Hematopoietic multipotent progenitor cell treated with erythropoietin and hydrocortisone succinate and interleukin-3 and kit ligand, for 17 days (in vitro differentiated cells): ENCODE results near the gene S100A16.
A peak's percentile ranks its signal among the peaks of the same experiment; 100 is the strongest.
"Not testable (repeated sequence)": the region's sequence is repeated elsewhere in the genome, so short reads cannot be mapped to it uniquely, and the experiment has no call there.

Experiments used
- DNase-seq: peaks from one replicate; pipeline ENCODE4 v3.0.0-alpha.2; 2015; ENCODE audit warnings: low spot score

Gene S100A16

DNA sequence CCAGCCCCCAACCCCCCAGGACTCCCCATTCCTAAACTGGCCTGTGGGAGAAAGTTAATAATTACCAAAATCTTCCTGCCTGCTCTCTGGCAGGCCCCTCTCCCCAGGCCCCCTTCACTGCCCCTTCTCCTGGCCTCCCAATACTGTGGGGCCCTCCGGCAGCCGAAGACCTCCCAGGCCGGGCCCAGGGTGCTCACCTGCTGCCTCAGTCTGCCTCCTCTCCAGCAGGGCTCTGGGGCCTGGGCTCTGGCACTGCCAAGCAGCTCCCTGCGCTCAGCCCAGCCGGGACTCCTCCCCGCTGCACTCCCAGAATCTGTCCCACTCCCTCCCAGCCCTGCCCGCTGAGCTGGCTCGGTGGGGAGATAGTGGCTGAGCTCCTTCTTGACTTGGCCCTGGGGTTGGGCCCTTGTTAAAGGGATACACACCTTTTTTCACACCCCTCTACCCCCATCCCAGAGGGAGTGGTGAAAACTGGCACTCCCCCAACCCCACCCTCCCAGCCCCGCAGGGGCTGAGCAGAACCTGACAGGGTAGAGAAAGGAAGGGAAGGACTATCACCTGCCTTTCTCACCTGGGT, at the start of gene S100A16:
Gene S100A16 (minus strand): TSS at position 383 of the 577 bp plus-strand sequence. CDS start 4,986 bp downstream, outside the sequence.
- DNase-seq: no peak

DNA sequence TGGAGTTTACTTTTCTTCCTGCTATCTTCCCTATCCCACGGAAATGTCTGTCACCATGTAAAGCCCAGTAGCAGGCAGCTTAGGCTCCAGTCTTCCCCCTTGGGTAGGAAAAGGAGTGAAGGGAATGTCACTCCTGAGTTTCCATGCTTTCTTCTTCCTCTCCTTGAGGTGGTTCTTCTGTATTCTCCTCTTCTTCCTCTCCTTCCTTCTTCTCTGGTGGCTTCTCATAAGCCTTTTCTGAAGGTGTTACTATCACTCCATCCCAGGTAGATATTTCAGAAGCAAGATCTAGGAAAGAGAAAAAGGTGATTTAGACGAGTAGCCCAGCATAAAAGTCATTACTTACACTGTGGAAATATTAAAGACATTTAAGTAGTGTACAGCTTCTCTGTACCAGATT, 49.3 kb upstream of the S100A16 start:
- DNase-seq: no peak

DNA sequence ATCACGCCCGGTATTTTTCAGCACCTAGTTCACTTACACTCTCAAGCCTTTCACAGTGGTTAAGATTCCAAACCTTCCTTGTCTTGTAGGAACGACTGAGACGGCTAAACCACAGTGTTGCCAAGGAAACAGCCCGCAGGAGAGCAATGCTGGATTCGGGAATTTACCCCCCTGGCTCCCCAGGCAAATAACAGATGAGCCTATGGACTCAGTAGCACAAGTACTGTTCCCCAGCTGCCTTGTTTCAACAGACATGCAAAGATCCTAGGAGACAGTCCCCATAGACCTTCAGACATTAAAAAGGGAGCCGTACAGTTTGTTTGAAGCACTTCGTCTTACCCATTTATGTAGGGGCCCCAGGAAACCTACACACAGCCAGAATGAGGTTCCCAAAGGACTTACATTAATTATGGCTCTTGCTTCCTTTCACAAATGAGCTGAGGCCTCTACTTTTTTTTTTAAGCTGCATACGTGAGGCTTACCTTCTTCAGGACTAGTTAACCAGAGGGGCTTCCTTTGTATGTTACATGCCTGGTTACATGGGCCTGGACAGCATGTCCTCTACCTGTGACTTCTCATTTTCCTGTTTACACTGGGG, 48.3 kb upstream of the S100A16 start:
- DNase-seq: no peak

DNA sequence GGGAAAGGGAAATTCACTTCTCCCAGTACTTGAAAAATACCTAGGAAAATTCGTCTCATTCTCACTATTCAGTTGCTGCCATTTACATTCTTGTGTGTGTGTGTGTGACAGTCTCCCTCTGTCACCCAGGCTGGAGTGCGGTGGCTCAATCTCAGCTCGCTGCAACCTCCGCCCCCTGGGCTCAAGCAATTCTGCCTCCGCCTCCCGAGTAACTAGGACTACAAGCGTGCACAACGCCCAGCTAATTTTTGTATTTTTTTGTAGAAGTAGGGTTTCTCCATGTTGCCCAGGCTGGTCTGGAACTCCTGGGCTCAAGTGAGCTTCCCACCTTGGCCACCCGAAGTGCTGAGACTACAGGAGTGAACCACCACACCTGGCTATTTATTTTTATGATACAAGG, 46.7 kb upstream of the S100A16 start:
- no peak for DNase-seq

- no peak for DNase-seq
These were observed 46.2 kb upstream of the S100A16 start for GRCh38 chr1:153659175-153659534.

DNA sequence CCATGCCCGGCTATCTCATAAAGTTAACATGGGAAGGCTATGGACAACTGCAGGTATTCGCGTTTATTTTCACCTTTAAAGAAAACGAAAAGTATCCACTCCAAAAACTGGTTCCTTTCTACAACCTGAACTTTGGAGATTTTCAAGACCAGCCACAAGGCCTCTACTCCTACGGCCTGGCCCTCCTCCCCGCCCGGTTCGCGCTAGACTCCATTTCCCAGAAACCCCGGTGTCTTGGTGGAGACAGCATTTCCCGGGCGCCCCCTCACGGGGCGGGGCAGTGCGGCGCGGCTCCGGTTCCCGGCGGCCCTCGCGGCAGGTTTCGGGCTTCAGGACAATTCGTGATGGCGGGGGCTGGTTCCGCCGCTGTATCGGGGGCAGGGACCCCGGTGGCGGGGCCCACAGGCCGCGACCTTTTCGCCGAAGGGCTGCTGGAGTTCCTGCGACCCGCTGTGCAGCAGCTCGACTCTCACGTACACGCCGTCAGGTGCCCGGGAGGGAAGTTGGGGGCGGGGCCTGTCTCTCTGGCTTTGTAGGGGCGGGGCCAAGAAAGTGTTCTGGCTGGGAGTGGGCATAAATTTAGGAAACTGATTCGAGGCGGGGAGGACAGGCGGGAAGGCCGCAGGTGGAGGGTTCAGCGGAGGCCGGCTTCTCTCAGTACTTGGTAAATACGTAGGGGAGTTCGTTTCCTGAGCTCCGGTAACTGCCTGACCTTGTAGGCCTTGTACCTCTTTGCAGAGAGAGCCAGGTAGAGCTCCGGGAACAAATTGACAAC, 45.6 kb upstream of the S100A16 start, which contains the start of gene SNAPIN:
Gene SNAPIN (plus strand): TSS at position 304 of the 775 bp plus-strand sequence. CDS start 41 bp downstream, at position 345.
- DNase-seq: peak; percentile 86

GRCh38 chr1:153655333-153655732, 42.4 kb upstream of the S100A16 start:
- DNase-seq: no peak

DNA sequence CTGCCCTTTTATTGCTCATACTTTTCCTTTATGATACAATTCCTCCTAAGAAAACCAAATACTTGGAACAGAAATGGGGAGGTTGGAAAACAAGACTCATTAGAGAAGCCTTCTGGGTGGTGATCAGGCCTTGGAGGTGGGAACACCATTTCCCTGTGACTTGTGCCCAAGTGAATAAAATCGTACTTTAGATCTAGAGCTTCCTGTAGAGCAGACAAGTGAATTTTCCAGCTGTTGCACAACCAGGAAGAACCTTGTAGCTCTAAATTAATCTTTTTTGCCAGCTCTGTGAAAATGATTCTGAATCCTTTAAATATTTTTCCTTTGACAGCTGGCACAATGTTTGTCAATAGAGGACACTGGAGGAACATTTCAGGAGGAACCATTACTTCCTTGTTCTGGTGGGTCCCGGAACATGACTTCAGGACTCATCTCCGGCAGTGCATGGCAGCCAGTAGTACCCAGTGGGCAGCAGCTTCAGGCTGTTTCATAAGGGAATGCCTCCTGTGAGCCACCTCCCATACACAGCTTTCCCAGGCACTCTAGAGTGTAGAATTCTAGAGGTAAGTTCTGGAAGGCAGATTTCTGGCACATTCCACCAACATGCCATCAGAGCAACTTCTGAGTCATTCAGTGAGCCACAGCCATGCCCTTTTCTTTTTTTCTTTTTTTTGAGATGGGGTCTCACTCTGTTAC, 40.0 kb upstream of the S100A16 start:
- DNase-seq: no peak

DNA sequence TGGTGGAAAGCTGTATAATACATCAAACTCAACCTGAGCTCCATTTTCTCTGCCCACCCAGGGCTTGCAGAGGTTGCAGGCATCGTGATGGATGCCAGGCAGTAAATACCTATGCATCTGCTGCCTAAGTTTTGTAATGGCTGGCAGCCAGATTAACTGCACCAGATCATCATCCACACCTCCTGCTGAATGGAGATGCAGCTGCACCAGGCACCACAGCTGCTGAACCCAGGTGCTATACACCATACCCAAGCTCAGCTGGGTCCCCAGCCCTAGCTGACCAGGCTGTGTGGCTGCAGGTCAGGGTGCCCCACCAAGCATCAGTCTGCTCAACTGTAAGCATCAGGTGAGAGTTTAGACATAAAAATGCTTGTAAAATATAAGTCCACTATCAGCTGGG, 38.8 kb upstream of the S100A16 start:
- no peak for DNase-seq

DNA sequence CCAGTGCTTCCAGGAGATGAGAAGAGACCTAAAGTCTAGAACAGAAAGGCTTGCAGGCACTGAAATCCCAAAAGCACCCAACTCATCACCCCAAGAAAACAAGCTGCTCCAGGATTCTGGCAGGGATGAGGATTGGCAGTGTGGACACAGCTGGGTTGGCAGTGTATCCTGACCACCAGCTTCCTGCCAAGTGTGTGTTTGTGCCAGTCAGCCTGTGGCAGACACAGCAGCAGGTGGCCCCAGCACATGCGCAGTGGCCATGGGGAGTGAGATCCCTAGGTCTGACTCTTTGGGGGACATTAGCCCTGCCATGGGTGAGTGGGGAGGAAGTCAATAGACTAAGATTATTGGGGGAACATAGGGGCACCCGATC, 36.9 kb upstream of the S100A16 start:
- no peak for DNase-seq

GRCh38 chr1:153649137-153649862, 36.4 kb upstream of the S100A16 start:
- DNase-seq: no peak

GRCh38 chr1:153648000-153648643, 35.2 kb upstream of the S100A16 start:
- no peak for DNase-seq

- no peak for DNase-seq
These were observed 34.4 kb upstream of the S100A16 start for GRCh38 chr1:153647346-153647714.

DNA sequence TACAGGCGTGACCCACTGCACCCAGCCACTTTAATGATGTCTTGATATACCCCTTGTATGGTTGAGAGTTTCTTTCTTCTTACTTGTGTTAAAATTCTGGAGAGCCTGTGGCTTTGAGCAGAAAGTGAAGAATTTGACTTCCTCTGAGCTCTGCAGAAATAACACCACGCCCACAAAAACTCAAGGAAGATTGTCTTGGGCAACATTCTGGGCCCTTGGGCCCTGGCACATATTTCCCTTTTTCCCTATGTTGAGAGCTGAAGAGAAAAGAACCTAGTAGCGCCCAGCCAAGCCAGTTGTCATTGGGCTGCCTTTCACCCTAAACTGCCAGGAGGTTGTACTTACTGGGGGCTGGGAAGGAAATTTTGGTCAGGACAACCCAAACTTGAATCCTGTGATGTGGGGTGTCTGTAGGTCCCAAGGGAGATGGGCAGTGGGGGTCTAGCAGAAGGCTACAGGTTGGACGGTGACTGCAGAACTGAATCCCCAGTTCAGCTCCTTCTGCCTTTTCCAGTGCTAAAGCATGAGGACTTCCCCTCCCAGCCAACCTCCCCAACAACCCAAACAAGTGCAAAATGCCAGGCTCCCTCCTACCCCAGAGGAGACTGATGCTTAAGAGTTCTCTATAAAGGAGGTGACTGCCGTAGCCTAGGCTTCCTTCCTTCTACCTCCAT, 33.9 kb upstream of the S100A16 start:
- no peak for DNase-seq

DNA sequence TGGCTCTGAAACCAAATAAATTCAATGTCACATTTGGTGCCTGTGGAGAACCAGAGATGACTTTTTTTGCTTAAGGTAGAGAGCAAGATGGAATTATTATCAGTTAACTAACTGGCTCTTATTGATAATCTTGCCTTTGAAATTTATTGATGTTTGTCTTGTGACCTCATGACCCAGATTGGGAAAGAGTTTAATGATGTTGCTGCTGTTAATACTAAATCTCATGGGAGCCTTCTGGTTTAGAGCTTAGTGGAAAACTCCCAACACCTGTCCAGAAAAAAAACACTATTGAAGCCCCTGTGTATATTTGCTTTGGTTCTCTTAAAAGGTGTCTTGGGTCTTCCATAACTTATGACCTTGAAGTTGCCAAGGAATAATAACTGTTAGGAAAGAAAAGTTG, 30.9 kb upstream of the S100A16 start:
- no peak for DNase-seq

DNA sequence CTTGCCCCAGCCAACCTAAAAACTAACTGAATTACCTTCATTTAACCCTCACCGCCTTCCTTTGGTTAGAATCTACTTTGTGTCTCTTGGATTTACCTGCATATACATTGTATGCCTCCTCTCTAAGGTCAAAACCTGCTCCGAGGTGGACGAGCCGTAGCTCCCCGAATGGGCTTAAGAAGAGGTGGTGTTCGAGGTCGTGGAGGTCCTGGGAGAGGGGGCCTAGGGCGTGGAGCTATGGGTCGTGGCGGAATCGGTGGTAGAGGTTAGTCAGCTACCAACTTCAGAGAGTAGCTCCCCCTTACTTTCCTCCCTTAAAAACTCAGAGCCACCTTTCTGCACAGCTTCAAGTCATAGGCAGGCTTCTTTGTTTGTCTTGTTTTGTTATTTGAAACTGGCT, 30.2 kb upstream of the S100A16 start:
- no peak for DNase-seq

DNA sequence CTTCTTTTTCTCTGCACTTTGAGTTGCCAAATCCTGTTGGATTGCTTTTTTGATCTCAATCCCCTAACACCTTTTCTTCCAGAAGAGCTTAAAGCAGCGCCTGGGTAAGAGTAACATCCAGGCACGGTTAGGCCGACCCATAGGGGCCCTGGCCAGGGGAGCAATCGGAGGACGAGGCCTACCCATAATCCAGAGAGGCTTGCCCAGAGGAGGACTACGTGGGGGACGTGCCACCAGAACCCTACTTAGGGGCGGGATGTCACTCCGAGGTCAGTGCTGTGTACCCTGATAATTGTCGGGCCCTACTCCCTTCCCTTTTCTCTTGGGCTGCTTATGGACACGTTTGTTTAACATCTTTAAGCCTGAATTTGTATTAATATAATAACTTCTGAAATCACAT, 29.2 kb upstream of the S100A16 start:
- no peak for DNase-seq

GRCh38 chr1:153640861-153641260, 27.9 kb upstream of the S100A16 start:
- no peak for DNase-seq

- DNase-seq: not testable (repeated sequence)
These were observed 27.3 kb upstream of the S100A16 start for GRCh38 chr1:153640213-153640612.

DNA sequence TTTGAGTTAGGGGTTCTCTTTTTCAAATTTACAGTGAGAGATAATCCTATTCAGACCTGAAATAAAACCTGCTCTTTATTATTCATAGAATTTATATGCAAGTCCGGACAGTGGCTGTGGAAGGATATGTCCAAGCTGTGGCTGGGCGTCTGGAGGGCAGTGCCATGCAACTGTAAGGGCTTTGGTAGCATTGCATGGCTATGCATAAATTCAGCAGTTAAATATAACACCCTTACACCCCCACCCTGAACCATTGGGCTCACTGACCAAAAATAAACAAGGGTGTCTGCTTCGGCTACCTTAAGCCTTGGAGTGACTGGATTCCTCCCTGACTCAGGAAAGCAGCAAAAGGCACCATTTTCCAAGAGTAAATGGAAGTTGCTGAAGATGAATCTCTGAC, 26.3 kb upstream of the S100A16 start:
- DNase-seq: no peak

GRCh38 chr1:153638261-153638660, 25.3 kb upstream of the S100A16 start:
- DNase-seq: no peak
